Measurements from ENCODE around the gene LRRK1.
"Not testable (repeated sequence)": the region's sequence is repeated elsewhere in the genome, so short reads cannot be mapped to it uniquely, and the experiment has no call there.

Gene LRRK1

GRCh38 chr15:101086394-101087171, 167.4 kb downstream of the LRRK1 start:
- DNase-seq: no peak

- no peak for DNase-seq
Measured at GRCh38 chr15:101087172-101087769, 168.1 kb downstream of the LRRK1 start.

- no peak for DNase-seq
Measured at GRCh38 chr15:101088271-101088670, 169.1 kb downstream of the LRRK1 start.

- peak; percentile 75 for DNase-seq
Measured at GRCh38 chr15:101088788-101089578, 169.8 kb downstream of the LRRK1 start.

GRCh38 chr15:101089579-101090427, 170.6 kb downstream of the LRRK1 start:
- DNase-seq: no peak

GRCh38 chr15:101090428-101090790, 171.3 kb downstream of the LRRK1 start:
- no peak for DNase-seq

GRCh38 chr15:101091080-101092017, 172.2 kb downstream of the LRRK1 start:
- no peak for DNase-seq

- DNase-seq: no peak
Measured at GRCh38 chr15:101092156-101092866, 173.2 kb downstream of the LRRK1 start.

- no peak for DNase-seq
Measured at GRCh38 chr15:101092867-101093202, 173.7 kb downstream of the LRRK1 start.

GRCh38 chr15:101093958-101094357, 174.8 kb downstream of the LRRK1 start:
- no peak for DNase-seq

- DNase-seq: not testable (repeated sequence)
Measured at GRCh38 chr15:101095796-101096406, 176.7 kb downstream of the LRRK1 start.

- no peak for DNase-seq
Measured at GRCh38 chr15:101097111-101097510, 178.0 kb downstream of the LRRK1 start.

- DNase-seq: no peak
Measured at GRCh38 chr15:101099183-101099582, 180.0 kb downstream of the LRRK1 start.

GRCh38 chr15:101100118-101100517, 181.0 kb downstream of the LRRK1 start:
- no peak for DNase-seq

GRCh38 chr15:101100593-101101442, 181.7 kb downstream of the LRRK1 start:
- DNase-seq: no peak

- no peak for DNase-seq
Measured at GRCh38 chr15:101101676-101102075, 182.5 kb downstream of the LRRK1 start.

- DNase-seq: no peak
Measured at GRCh38 chr15:101102746-101103145, 183.6 kb downstream of the LRRK1 start.

GRCh38 chr15:101103598-101103997, 184.4 kb downstream of the LRRK1 start:
- DNase-seq: no peak

GRCh38 chr15:101104141-101104540, 185.0 kb downstream of the LRRK1 start:
- DNase-seq: no peak

Data from NCI-H1105 (cell line).